NCI-H2227 treated with DMSO at 0.1 percent for 48 hours (cell line): ENCODE measurements around the gene NOTCH1.

Experiments
- DNase-seq: peaks from one replicate; lab custom pipeline; 2025; lab: John Stamatoyannopoulos, UW

Gene NOTCH1

DNA sequence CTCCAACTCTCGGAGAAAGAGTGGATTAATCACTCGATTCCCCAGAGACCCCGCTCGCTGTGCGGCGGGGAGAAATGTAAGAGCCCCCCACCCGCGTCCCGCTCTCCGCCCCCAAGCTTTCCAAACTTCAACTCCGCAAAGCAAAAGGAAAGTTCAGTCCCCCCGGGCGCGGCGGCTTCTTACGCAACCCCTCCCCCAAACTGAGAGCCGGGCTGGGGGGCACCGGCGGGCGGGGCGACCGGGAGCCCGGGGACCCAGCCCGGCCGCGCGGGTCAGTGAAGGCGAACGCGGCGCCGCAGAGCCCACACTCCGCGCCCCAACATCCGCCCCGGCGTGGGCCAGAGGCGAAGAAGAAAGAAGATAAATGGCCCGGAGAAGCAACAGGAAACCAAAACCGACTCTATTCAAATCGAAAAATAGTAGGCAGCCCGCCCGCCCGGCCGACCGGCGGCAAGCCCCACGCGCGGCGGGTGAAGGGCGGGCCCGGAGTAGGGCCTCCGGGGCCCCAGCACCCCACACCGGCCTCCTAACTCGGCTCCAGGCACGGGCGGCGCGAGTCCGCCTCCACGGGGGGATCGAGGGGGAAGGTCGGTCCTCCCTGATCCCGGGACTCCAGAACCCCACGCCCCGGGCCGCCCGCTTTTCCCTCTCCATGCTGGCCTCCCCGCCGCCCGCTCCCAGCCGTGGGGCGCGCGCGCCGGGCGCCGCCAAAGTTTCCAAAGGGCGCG, 720 bp downstream of the NOTCH1 start:
- no peak for DNase-seq

DNA sequence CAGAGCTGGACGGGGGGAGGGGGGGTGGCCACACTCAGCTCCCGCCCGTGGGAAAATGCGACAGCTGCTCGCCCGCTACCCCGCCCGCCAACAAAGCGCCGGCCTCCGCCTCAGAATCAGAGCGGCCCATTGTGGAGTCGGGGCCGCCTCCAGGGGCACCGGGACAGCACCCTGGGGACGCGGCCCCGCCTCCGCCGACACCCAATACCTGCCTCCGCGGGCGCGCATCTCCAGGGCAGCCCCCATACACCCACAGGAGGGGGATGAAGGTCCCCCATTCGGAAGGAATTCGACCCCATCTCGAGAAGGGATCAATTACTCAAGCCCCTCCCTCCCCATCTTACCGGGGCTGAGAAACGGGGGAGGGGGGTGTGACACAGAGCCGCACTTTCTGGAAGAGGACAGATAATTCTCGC, 1.3 kb downstream of the NOTCH1 start:
- no peak for DNase-seq

GRCh38 chr9:136543830-136544547, 1.9 kb downstream of the NOTCH1 start:
- no peak for DNase-seq

DNA sequence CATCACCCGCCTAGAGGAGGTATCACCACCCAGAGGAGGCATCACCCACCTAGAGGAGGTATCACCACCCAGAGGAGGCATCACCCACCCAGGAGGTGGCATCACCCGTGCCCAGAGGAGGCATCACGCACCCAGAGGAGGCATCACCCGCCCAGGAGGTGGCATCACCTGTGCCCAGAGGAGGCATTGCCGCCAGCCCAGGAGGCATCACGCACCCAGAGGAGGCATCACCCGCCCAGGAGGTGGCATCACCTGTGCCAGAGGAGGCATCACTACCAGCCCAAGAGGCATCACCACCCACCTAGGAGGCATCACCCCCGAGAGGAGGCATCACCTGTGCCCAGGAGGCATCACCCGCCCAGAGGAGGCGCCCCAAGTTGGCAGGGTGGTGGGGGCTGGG, 2.6 kb downstream of the NOTCH1 start:
- no peak for DNase-seq

GRCh38 chr9:136542241-136543040, 3.4 kb downstream of the NOTCH1 start:
- DNase-seq, result no peak

DNA sequence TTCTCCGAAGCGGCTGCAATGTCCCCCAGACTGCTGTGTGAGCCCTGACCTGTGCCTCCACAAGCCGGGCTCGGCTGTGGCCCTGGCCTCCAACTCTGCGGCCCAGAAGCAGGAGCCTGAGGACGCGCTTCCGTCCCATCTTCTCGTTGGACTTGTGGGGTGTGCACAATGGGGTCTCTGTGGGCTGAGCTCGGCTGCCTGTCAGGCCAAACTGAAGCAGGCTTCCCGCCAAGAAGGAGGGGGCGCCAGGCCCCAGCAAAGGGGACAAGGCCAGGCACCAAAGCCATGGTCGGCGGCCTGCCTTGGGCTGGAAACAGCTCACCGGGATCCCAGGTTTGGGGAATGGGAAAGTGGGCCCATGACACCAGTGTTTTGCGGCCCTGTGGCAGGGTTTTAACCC, 4.1 kb downstream of the NOTCH1 start:
- DNase-seq, result no peak

GRCh38 chr9:136541179-136541578, 4.7 kb downstream of the NOTCH1 start:
- no peak for DNase-seq

DNA sequence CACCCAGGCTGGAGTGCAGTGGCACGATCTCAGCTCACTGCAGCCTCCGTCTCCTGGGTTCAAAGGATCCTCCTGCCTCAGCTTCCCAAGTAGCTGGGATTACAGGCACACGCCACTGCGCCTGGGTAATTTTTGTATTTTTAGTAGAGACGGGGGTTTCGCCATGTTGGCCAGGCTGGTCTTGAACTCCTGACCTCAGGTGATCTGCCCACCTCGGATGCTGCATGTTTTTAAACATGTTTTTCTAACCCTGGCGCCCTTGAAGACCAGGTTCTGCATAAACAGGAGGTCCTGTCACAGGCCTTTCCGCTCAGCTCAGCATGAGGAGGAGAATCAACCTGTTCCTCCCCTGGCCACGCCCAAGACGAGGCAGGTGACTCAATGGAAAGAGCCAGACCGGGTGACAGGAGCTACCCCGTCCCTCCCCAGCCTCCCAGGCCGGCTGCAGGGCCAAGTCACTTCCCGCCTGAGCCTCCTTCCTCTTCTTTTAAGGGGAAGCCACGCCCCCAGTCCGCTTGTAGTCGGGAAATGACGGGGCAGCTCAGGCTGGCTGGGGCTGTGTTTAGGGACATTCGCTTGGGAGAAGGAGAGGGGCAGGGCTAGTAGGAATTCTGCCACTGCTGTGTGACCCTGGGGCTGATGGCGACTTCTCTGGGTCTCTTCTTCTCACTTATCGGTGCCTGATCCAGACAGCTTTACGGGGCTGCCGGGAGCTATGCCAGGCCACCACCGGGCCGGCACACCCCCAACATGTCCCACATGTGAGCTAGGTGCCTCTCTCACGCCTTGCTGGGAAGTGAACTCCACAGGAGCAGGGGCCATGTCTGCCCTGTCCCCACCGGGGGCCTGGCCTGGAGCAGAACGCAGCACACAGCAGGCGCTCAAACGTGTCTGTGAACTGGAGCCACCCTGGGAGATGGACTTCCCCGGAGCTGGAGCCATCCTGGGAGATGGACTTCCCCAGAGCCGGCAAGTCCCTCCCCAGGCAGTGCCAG, 6.1 kb downstream of the NOTCH1 start:
- DNase-seq, result no peak

DNA sequence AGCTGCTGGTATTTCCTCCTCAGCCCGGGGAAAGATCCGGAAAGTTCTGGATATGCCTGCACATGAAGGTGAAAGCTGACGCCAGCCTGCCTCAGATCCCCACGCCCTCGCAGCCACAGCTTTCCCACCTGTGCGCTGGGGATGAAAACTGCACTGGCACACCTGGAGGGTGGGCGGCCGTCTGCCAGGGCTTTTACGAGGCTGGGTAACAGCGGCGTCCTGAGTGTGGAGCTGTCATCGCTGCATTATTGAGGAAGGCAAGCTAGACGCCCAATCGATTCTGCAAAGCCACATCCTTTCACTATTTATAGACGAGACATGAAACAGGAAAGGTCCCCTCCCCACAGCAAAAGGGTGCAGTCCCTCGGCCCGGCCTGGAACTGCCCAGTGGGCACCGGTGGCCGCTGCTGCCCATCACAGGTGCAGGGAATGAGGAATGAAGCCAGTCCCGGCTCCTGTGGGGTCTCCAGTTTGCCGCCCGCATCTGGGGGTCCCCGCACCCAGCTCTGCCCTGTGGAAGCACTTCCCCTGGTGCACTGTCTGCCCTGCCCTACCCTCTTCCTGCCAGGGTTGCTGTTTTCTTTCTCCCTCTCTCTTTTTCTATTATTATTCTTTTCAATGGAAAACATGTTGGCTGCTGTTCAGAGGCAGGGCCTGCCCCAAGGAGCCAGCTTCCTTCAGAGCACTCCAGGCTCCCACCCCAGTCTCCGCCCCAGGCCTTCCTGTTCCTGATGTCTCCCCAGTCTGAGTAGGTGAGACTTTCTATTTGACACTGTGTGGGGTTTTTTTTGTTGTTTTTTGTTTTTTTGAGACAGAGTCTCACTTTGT, 7.0 kb downstream of the NOTCH1 start:
- DNase-seq, result no peak

- no peak for DNase-seq
Measured at GRCh38 chr9:136537896-136538598, 7.8 kb downstream of the NOTCH1 start.

GRCh38 chr9:136537411-136537810, 8.4 kb downstream of the NOTCH1 start:
- DNase-seq, result no peak

DNA sequence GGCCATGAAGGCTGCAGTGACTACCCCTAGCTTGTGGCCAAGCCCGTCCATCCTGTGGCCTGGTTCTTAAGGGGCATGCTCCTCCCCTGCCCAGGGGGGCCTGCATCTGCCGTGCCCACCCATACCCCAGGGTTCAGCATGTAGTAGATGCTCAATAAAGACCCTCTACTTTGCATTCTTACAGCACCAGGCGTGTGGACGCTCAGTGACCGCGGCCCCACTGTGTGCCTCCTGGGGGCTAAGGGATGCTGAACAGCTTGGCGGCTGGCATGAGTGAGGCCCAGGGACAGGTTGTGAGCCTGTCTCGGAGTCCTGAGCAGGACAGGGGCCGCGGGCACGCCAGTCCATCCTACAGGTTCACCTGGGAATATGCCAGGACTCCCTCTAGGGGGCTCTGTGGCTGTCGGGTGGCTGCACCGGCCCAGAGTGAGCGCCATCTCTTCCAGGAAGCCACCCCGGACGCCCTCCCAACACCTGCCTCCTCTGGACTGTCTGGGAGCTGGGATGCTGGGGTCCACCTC, 9.1 kb downstream of the NOTCH1 start:
- DNase-seq, result no peak

DNA sequence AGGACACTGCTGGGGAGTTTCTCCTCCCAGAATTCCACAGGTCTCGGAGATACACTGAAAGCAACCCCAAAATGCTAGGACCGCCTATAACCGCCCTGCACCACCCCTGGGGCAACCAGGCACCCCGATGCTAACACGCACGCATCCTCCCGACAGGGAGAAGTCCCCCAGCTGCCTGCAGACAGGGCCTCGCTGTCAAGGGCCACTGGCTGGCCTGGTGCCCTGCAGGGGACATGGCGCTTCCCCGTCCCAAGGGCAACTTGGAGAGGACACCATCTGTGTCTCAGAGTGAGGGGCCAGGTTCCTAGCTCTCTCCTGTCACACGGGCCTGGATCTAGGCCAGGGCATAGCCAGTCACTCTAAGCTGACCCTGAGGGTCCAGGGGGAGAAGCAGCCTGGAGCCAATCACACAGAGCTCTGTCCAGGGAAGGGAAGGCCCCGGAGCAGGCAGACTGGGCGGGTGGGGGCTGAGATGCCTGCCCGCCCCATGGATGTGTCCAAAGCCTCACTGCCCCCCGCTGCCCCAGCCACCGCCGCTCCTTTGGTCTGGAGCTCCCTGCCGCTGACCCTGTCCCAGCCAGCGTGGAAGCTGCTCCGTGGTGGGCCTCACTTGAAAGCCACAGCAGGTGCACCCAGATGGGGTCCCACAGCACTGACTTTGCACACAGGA, 9.7 kb downstream of the NOTCH1 start:
- DNase-seq, result no peak

DNA sequence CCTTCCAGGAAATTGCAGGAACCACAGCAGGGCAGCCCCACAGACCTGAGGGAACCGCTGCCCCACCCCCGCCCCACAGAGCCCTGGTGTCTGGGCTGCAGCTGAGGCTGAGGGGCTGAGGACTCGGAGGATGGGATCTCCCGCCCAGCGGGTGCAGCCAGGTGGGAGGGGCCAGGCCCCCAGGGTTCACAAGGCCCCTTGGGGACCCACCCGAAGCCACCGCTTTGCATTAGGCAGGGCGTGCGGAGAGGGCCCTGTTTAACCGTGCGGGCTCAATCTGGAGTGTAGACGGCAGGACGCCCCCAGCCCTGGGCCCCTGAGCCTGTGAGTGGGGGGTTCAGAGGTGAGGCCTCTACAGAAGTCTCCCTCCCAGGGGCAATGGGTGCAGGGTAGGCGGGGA, 10.8 kb downstream of the NOTCH1 start:
- no peak for DNase-seq

DNA sequence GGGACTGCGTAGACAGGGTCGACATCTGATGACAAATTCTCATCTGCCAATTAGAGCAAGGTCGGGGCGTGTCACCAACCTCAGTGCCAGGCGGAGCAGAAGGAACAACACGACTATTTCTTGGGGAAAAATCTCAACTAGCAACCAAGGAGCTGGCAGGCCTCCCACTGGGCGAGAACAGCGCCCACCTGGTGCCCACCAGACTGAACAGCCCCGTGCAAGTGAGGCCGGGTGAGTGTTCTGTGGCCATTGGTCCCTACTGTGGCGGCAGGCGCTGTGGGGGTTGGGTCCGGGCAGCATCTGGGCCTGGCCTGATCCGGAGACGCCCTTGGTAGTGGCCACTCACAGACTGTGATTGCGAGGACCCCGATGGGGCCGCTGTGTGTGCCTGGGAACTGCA, 11.5 kb downstream of the NOTCH1 start:
- no peak for DNase-seq

DNA sequence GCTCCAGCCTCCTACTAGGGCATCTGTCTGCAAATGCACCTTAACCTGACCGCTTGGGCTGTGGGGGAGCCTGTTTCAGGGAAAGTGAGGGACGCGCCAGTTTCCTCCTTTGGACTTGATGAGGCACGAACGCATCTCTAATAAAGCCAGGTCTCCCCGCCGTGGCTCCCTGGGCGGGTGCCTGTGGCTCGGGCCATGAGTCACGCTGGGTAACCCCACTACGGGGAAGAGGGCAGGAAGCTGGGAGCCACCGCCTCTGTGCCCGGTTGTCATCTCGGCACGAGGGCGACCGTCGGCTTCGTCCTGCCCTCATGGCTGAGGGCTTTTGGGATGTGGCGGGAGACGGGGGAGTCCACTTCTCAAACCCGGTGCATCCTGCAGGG, 12.1 kb downstream of the NOTCH1 start:
- DNase-seq, result no peak

DNA sequence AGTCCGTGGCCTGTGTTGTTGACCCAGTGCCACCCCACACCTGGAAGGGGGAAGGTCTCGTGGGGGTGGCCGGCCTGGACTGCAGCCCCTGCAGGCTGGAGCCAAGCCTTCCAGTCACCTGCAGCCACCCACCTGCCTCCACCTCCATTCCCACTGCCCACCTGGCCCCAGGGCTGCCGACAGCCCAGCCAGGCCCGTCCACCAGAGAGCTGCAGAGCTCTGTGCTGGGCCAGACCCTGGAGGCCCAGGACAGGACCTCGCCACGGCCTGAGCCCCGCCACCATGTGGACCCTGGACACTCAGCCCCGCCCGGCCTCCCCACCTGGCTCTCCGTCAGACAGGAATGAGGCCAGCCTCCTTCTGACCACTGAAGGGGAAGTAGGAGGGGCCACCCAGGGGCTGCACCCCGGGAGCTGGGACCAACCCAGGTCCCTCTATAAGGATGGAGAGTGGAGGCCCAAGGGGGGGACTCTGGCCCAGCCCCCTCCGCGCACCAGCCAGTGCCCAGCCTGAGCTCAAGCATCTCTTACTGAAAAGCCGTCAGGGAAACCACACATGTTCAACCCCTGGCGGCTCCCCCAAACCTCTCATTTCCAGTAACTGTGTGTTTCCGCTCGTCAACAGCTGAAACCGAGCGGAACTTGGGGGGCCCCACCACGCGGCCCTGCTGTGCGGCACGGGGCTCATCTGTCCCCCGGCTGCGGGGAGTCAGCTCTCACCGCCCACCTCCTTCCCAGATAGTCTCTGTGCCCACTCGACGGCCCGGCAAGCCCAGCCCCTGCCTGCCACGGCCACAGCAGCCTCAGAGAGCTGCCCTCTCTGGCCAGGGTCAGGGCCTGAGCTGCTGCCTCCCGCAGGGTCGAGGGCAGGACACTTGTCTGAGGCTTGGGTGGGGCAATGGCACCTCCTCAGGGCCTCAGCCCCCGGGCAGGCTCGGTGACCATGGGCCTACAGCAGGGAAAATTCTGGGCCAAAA, 12.8 kb downstream of the NOTCH1 start:
- no peak for DNase-seq
